C4-2B (cell line): ENCODE results near the gene PEX11B.
A peak's percentile ranks its signal among the peaks of the same experiment; 100 is the strongest.

Source experiments
- H3K27ac ChIP-seq: fragments of 450-650 bp; 2 replicates; pipeline ENCODE4 v1.5.1; 2017
- ZFX ChIP-seq: fragments of 450-650 bp; IDR thresholded peaks from 2 replicates; pipeline ENCODE4 v1.6.1; 2017
- TF ChIP-seq, protein P1 (sequence below): fragments of 450-650 bp; conservative IDR thresholded peaks from 2 replicates; pipeline ENCODE4 v1.5.1; 2017; ENCODE audit warnings: mild to moderate bottlenecking

Gene PEX11B

DNA sequence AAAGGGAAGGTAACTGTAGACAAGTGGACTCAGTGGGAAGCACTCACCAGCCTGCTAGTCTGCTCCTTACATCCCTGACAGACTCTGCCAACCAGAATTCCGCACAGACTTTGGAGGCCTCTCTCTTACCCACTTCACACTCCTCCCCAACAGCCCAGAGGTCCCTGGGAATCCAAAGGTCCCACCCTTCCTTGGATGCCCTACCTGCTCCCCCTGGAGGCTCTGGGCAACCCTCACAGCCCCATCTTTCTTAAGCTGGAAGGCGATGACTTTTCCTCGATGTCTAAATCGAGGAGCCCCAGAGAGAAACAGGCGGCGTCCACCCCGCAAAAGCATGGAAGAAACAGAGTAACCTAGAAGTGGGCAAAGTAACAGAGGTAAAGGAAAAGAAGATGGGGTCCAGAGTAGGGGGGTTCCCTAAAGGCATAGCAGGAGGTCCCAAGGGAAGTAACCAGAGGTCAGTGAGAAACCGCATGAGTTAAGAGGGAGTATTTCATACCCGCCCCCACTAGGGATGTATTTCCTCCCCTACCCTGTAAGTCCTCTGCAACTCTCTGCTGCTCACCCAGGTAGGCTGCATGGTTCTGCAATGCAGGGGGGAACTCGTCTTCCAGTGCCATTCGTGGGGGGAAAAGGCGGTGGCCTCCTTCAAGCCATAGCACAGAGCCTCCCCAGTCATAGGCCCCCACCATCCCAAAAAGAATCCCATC lies 17.1 kb downstream of the PEX11B start:
- no peak overlapping the region for H3K27ac ChIP-seq
- TF ChIP-seq, protein P1, sequence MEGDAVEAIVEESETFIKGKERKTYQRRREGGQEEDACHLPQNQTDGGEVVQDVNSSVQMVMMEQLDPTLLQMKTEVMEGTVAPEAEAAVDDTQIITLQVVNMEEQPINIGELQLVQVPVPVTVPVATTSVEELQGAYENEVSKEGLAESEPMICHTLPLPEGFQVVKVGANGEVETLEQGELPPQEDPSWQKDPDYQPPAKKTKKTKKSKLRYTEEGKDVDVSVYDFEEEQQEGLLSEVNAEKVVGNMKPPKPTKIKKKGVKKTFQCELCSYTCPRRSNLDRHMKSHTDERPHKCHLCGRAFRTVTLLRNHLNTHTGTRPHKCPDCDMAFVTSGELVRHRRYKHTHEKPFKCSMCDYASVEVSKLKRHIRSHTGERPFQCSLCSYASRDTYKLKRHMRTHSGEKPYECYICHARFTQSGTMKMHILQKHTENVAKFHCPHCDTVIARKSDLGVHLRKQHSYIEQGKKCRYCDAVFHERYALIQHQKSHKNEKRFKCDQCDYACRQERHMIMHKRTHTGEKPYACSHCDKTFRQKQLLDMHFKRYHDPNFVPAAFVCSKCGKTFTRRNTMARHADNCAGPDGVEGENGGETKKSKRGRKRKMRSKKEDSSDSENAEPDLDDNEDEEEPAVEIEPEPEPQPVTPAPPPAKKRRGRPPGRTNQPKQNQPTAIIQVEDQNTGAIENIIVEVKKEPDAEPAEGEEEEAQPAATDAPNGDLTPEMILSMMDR, result no peak
- TF ChIP-seq ZFX, result no peak

DNA sequence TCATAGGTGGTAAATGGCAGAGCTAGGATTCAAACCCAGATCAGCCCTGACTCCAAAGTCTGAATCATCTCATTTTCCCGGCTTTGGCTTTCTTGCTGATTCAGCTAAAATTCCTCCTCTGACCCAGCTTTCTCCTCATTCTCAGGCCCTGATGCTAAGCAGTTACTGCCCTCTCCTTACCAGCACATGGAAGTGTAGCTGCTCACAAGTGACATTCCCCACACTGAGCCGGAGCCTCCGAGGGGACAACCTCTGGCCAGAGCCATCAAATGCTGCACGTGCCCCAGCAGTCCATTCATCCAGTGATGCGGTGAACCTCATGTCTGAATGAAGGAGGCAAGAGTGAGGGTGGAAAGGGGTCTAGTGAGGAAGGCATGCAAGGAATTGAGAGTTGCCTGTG lies 19.8 kb downstream of the PEX11B start:
- H3K27ac ChIP-seq, result no peak overlapping the region
- TF ChIP-seq, protein P1, result no peak
- no peak for TF ChIP-seq ZFX

GRCh38 chr1:145897969-145898368 lies 20.5 kb downstream of the PEX11B start:
- no peak overlapping the region for H3K27ac ChIP-seq
- TF ChIP-seq, protein P1, result no peak
- no peak for TF ChIP-seq ZFX

GRCh38 chr1:145895471-145895870 lies 23.0 kb downstream of the PEX11B start:
- TF ChIP-seq ZFX, result no peak
- TF ChIP-seq, protein P1, result no peak
- H3K27ac ChIP-seq, result no peak overlapping the region

GRCh38 chr1:145893306-145894055 lies 25.0 kb downstream of the PEX11B start:
- H3K27ac ChIP-seq, result peak overlapping the region; percentile 85
- TF ChIP-seq, protein P1, result no peak
- TF ChIP-seq ZFX, result no peak

DNA sequence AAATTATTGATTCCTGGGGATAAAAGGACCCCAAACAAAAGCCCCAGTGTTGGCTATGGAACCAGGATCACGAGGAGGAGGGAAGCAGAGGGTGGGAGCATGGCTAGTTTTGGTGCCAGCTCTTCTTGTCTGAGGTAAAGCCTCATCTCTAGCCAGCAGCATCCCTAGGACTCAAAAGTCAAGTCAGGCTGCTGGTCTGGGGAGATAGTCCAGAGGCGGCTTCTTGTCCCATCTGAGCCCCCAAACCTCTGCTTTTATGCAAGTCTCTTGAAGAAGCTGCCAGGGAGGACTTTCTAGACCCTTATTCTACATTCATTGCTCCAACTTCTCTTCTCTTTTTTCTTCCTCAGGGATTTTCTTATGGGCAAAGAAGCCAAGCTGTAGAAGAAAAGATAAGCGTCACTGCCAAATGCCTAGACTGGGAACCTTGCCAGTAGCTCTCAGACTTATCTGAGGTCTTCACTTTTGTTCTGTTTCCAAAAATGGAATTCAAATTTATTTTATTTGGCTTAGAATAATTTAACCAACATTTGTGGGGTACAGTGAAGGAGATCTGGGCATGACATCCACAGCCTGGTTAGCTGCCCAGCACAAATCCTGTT lies 25.9 kb downstream of the PEX11B start:
- H3K27ac ChIP-seq, result peak overlapping the region; percentile 85
- no peak for TF ChIP-seq ZFX
- TF ChIP-seq, protein P1, result no peak
